ENCODE results near the gene CMC2. TPM values are rescaled to one million over a fixed set of nuclear protein-coding genes. Genes with fewer than 3 reads are reported as not detected.

Gene CMC2
- 58.7 TPM for polyA plus RNA-seq (2012; ENCODE audit: insufficient read length, low read depth)

GRCh38 chr16:81006813-81007695 is at the start of gene CMC2, which contains the start of gene CENPN:
Gene CMC2 (minus strand): TSS chr16:81006885. CDS start chr16:80997394, 9,491 bp downstream.
Gene CENPN (plus strand): TSS chr16:81007214. CDS start chr16:81011940, 4,726 bp downstream.
- 0 out of 4 replicates have a peak, but pooled peaks of 1 of the 2 experiments have one; percentile 6 for TF ChIP-seq REST (IDR thresholded peaks at IDR 0.05; ENCODE audit: insufficient read depth in 1 of 2, low read depth in 2 of 2, low read length in 2 of 2)
- TF ChIP-seq SIN3A (IDR thresholded peaks at IDR 0.05; ENCODE audit: borderline replicate concordance, insufficient read depth, low read length), result no peak
- TF ChIP-seq TAF1 (IDR thresholded peaks at IDR 0.05; ENCODE audit: borderline replicate concordance, insufficient read depth, low read length), result peak; percentile 48; the same call in 1 of the 2 replicates
- TF ChIP-seq FOXP2 (optimal IDR thresholded peaks at IDR 0.05; ENCODE audit: borderline replicate concordance, extremely low read depth, extremely low read length, insufficient read depth), result peak; percentile 73
- TF ChIP-seq POLR2AphosphoS5 (IDR thresholded peaks at IDR 0.05; ENCODE audit: low read depth, low read length), result peak; percentile 54

GRCh38 chr16:81053761-81054160 is 47.1 kb upstream of the CMC2 start:
- TF ChIP-seq REST (IDR thresholded peaks at IDR 0.05; ENCODE audit: insufficient read depth in 1 of 2, low read depth in 2 of 2, low read length in 2 of 2) (no peak), SIN3A (IDR thresholded peaks at IDR 0.05; ENCODE audit: borderline replicate concordance, insufficient read depth, low read length) (no peak), TAF1 (IDR thresholded peaks at IDR 0.05; ENCODE audit: borderline replicate concordance, insufficient read depth, low read length) (no peak), FOXP2 (optimal IDR thresholded peaks at IDR 0.05; ENCODE audit: borderline replicate concordance, extremely low read depth, extremely low read length, insufficient read depth) (no peak), POLR2AphosphoS5 (IDR thresholded peaks at IDR 0.05; ENCODE audit: low read depth, low read length) (no peak)

GRCh38 chr16:81042821-81043220 is 36.1 kb upstream of the CMC2 start:
- TF ChIP-seq FOXP2 (optimal IDR thresholded peaks at IDR 0.05; ENCODE audit: borderline replicate concordance, extremely low read depth, extremely low read length, insufficient read depth) (no peak), REST (IDR thresholded peaks at IDR 0.05; ENCODE audit: insufficient read depth in 1 of 2, low read depth in 2 of 2, low read length in 2 of 2) (no peak), SIN3A (IDR thresholded peaks at IDR 0.05; ENCODE audit: borderline replicate concordance, insufficient read depth, low read length) (no peak), TAF1 (IDR thresholded peaks at IDR 0.05; ENCODE audit: borderline replicate concordance, insufficient read depth, low read length) (no peak), POLR2AphosphoS5 (IDR thresholded peaks at IDR 0.05; ENCODE audit: low read depth, low read length) (no peak)

GRCh38 chr16:81041696-81042095 is 35.0 kb upstream of the CMC2 start:
- TF ChIP-seq FOXP2 (optimal IDR thresholded peaks at IDR 0.05; ENCODE audit: borderline replicate concordance, extremely low read depth, extremely low read length, insufficient read depth), result no peak
- TF ChIP-seq REST (IDR thresholded peaks at IDR 0.05; ENCODE audit: insufficient read depth in 1 of 2, low read depth in 2 of 2, low read length in 2 of 2), result no peak
- TF ChIP-seq SIN3A (IDR thresholded peaks at IDR 0.05; ENCODE audit: borderline replicate concordance, insufficient read depth, low read length), result no peak
- no peak for TF ChIP-seq TAF1 (IDR thresholded peaks at IDR 0.05; ENCODE audit: borderline replicate concordance, insufficient read depth, low read length)
- TF ChIP-seq POLR2AphosphoS5 (IDR thresholded peaks at IDR 0.05; ENCODE audit: low read depth, low read length), result no peak
